OCI-LY7 (cell line): Measurements from ENCODE around the gene CNN2. TPM values are rescaled to one million over a fixed set of nuclear protein-coding genes. Genes with fewer than 3 reads are reported as not detected.

Experiments used
- BruUV-seq: library from RNA; stranded (reverse); fragments of 400-500 nt; replicated peaks from 2 replicates; lab custom pipeline; 2021; lab: Mats Ljungman, UMichigan
- CTCF ChIA-PET: fragments of 300-600 bp; sonication (Branson Sonifier 250); formaldehyde crosslinking; loops from one replicate; lab custom pipeline; 2022; ENCODE audit warnings: antibody characterized with exemption; ENCODE audit not compliant: unreplicated experiment; lab: Charles Lee
- POLR2A ChIA-PET: fragments of 300-600 bp; sonication (Branson Sonifier 250); formaldehyde crosslinking; loops from one replicate; lab custom pipeline; 2022; ENCODE audit warnings: antibody characterized with exemption; lab: Charles Lee
- DNase-seq: peaks from one replicate; pipeline ENCODE4 v3.0.0-alpha.2; 2015; ENCODE audit warnings: low spot score
- H2AFZ ChIP-seq: fragments of 200-600 bp; sonication (generic), shearing (Covaris generic); 2 replicates; pipeline ENCODE4 v1.6.1; 2014; ENCODE audit warnings: mild to moderate bottlenecking, antibody characterized with exemption, low read length, moderate library complexity
- H3K27ac ChIP-seq: fragments of 200-600 bp; sonication (generic); 2 replicates; pipeline ENCODE4 v1.5.1; 2014; ENCODE audit warnings: mixed run types, low read depth, mild to moderate bottlenecking, moderate library complexity, low read length, inconsistent platforms; ENCODE audit not compliant: poor library complexity, severe bottlenecking
- H3K36me3 ChIP-seq: fragments of 200-600 bp; sonication (generic); 2 replicates; pipeline ENCODE4 v1.6.1; 2014; ENCODE audit warnings: mild to moderate bottlenecking, antibody characterized with exemption, low read length, moderate library complexity, mixed read lengths; ENCODE audit not compliant: insufficient read depth
- H3K4me1 ChIP-seq: fragments of 200-600 bp; sonication (generic); 2 replicates; pipeline ENCODE4 v1.5.1; 2014; ENCODE audit warnings: mild to moderate bottlenecking, low read length; ENCODE audit not compliant: insufficient read depth, poor library complexity, severe bottlenecking
- H3K4me2 ChIP-seq: fragments of 200-600 bp; sonication (generic); 2 replicates; pipeline ENCODE4 v1.6.1; 2014; ENCODE audit warnings: mild to moderate bottlenecking, low read length
- H3K4me3 ChIP-seq: fragments of 200-600 bp; sonication (generic); 2 replicates; pipeline ENCODE4 v1.5.1; 2014; ENCODE audit warnings: mild to moderate bottlenecking, low read depth, low read length; ENCODE audit not compliant: poor library complexity, severe bottlenecking
- H3K79me2 ChIP-seq: fragments of 200-600 bp; sonication (generic); 2 replicates; pipeline ENCODE4 v1.6.1; 2016; ENCODE audit warnings: low read depth, mild to moderate bottlenecking, low read length, moderate library complexity, mixed read lengths; ENCODE audit not compliant: insufficient read depth
- H3K9me2 ChIP-seq: fragments of 200-600 bp; sonication (generic); 2 replicates; pipeline ENCODE4 v1.6.1; 2016; ENCODE audit warnings: mild to moderate bottlenecking, low read length, mixed read lengths; ENCODE audit not compliant: insufficient read depth
- H3K9me3 ChIP-seq: fragments of 200-600 bp; sonication (generic); 2 replicates; pipeline ENCODE4 v1.6.1; 2014; ENCODE audit warnings: mild to moderate bottlenecking, mixed run types, low read length, mixed read lengths
- H4K20me1 ChIP-seq: fragments of 200-600 bp; sonication (generic); 2 replicates; pipeline ENCODE4 v1.6.1; 2014; ENCODE audit warnings: mild to moderate bottlenecking, antibody characterized with exemption, low read length, moderate library complexity, mixed read lengths; ENCODE audit not compliant: insufficient read depth
- CTCF ChIP-seq: fragments of 200-600 bp; sonication (generic); conservative IDR thresholded peaks from 2 replicates; pipeline ENCODE4 v1.5.1; 2014; ENCODE audit warnings: mild to moderate bottlenecking, antibody characterized with exemption, low read length, moderate library complexity, mixed read lengths
- EZH2phosphoT487 ChIP-seq: fragments of 200-600 bp; sonication (generic); IDR thresholded peaks from 2 replicates; pipeline ENCODE4 v1.6.1; 2018; ENCODE audit warnings: low read depth, borderline replicate concordance, mild to moderate bottlenecking, mixed run types, antibody characterized with exemption, low read length, moderate library complexity, mixed read lengths
- intact Hi-C: fragments of 100-400 bp; cut with micrococcal nuclease; formaldehyde crosslinking; loops from one replicate; pipeline ENCODE4 v1.10.0; 2022; ENCODE audit not compliant: unreplicated experiment
- total RNA-seq, 2 experiments: library from RNA; depleted of rRNA in 1 of 2; stranded (reverse); fragments of >200 nt in 1 of 2; shearing (Covaris generic) in 1 of 2; gene quantifications; 2 replicates each; pipeline ENCODE4 v1.2.3, GENCODE V29; 2014 to 2022

The CNN2 gene
- total RNA-seq, 2 experiments from 2014 or later, result 73.7 to 127 TPM

DNA sequence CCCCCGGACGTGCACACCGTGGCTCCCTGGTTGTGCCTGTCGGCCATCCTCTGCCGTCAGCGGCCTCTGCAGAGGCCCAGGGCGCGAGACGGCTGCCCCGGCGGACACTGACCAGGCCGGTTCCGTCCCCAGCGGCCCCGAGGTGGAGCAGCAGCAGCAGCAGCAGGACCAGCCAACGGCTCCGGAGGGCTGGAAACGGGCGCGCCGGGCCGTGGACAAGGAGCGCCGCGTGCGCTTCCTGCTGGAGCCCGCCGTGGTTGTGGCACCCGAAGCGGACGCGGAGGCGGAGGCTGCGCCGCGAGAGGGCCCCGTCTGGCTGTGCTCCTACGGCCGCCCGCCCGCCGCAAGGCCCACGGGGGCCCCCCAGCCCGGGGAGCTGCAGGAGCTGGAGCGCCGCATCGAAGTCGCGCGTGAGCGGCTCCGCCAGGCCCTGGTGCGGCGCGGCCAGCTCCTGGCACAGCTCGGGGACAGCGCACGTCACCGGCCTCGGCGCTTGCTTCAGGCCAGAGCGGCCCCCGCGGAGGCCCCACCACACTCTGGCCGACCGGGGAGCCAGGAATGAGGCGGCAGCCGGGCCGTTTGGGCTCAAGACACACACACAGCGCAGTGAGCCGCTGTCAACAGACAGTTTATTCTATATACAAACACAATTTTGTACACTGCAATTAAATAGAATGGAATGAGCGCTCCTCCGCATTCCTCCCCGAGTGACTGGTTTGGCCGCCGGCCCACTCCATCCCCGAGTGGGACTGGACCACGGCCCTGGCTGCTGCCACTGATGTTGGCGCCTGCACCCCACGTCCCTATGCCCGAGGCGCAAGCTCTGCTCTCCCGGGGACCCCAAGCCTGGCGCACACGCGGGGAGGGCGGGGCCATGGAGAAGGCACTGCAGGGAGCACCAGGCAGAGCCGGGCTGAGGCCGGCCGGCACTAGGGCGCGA is 17.1 kb upstream of the CNN2 start:
- H3K9me2 ChIP-seq, result no peaks in the 10 kb centered on the region
- TF ChIP-seq CTCF (no peak), EZH2phosphoT487 (no peak)
- CTCF ChIA-PET, result no interaction called here
- H2AFZ ChIP-seq, result no peak overlapping the region
- H3K36me3 ChIP-seq, result peaks cover 70% of the 10 kb centered on the region
- POLR2A ChIA-PET, result no interaction called here
- no peak for DNase-seq
- no peaks in the 10 kb centered on the region for H3K79me2 ChIP-seq
- no peaks in the 10 kb centered on the region for H3K4me1 ChIP-seq
- BruUV-seq, result TSS peak; percentile 92
- intact Hi-C loops, result no loop called here
- no peak overlapping the region for H3K27ac ChIP-seq
- H3K4me3 ChIP-seq, result no peak overlapping the region
- H3K9me3 ChIP-seq, result no peaks in the 10 kb centered on the region
- H4K20me1 ChIP-seq, result no peaks in the 10 kb centered on the region
- no peak overlapping the region for H3K4me2 ChIP-seq

GRCh38 chr19:1009981-1010538 is 16.3 kb upstream of the CNN2 start:
- H3K4me3 ChIP-seq, result no peak overlapping the region
- CTCF ChIA-PET, result no interaction called here
- no peaks in the 10 kb centered on the region for H3K9me2 ChIP-seq
- no peak overlapping the region for H3K4me2 ChIP-seq
- no peak overlapping the region for H3K27ac ChIP-seq
- H4K20me1 ChIP-seq, result no peaks in the 10 kb centered on the region
- H2AFZ ChIP-seq, result no peak overlapping the region
- no peaks in the 10 kb centered on the region for H3K9me3 ChIP-seq
- TF ChIP-seq CTCF (no peak), EZH2phosphoT487 (no peak)
- intact Hi-C loops, result no loop called here
- no peak for DNase-seq
- H3K4me1 ChIP-seq, result no peaks in the 10 kb centered on the region
- H3K36me3 ChIP-seq, result peaks cover 78% of the 10 kb centered on the region
- POLR2A ChIA-PET, result no interaction called here
- H3K79me2 ChIP-seq, result peaks cover 4% of the 10 kb centered on the region; the same call in 1 of the 2 replicates
- BruUV-seq, result no TSS peak
